Measurements from ENCODE around the gene ADGRF1. TPM values are rescaled to one million over a fixed set of nuclear protein-coding genes. Genes with fewer than 3 reads are reported as not detected.
A peak's percentile ranks its signal among the peaks of the same experiment; 100 is the strongest.
"Not testable (repeated sequence)": the region's sequence is repeated elsewhere in the genome, so short reads cannot be mapped to it uniquely, and the experiment has no call there.

ADGRF1 gene
- polyA plus RNA-seq, 1 donor, result 0.08 TPM

DNA sequence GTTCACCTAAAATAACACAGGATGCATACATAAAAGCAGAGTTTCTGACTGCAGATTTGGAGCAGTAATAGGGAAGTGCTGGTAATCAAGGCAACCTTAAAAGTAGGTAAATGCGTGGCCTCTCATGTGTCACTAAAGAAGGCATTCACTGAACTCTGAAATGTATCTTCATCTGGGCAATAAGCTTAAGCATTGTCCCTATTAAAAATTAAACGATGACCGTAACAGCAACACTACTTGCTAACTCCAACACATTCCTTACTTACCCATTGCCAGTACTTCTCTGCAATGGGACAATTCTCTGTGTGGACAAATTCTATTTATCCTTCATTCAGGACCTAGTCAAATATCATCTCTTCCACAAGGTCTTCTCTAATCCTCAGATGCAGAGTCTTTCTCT is 19.9 kb downstream of the ADGRF1 start:
- no peak for DNase-seq

DNA sequence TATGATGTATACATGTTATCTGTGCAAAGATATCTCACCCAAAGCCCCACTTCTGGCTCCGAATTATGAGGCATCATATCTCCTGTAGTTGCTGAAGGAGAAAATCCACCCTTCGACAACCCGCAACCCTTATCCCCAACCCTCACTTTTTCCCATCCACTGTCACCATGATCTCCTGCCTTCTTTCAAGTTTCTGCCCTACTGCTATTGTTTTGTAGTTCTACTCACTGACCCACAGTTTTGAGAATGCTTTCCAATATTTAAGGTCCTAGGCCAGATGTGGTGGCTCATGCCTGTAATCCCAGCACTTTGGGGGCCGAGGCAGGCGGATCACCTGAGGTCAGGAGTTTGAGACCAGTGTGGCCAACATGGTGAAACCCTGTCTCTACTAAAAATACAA is 22.2 kb downstream of the ADGRF1 start:
- DNase-seq, result no peak

DNA sequence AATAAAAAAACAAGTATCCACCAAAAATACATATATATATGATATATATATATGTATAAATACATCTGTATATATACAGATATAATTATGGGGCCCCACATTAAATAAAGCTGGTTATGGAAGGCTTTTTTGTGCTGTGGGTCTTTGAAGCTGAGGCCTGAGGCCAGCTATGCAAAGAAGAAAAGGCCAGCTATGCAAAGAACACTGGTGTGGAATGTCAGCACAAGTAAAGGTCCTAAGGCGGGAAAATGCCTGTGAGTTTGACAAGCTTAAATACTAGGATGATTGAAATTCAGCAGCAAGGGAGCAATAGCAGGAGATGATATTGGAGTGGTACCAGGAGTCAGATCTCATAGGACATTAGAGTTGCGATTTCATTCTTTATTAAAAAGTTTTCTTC is 25.2 kb downstream of the ADGRF1 start:
- no peak for DNase-seq

DNA sequence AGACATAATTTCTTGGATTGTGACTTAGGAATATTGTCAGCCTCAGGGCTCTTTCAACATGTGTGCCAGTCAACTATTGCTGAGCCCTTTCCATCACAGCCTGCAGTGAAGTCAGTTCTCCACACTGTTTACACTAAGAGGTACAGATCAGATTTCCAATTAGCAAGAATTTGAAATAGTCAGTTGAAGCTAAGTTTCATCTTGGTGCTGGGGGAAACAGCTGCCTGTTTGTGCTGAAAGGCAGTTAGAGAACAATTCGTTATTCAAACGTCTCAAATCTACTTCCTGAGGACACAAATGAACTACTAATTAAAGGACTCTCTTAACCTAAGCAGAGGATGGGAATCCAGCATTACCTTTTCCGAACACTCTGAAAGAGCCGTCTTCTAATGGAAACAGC is 25.9 kb downstream of the ADGRF1 start:
- no peak for DNase-seq

DNA sequence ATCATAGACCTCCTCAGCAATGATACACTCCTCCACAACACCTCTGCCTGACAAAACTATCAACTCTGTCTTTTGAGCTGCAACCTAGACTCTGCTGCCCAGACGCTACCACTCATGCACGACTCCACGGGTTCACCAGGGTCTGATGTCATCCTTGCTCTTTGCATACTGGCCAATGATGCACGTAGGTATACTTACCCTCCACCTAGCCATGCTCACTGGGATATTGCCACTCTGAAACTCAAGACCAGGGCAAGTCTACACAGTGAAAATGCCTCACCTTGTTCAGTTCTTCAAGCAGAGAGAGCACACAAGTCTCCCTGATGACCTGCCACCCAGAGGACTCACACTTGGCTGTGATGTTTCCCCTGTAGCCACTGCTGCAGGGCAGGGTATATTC is 27.7 kb downstream of the ADGRF1 start:
- no peak for DNase-seq

DNA sequence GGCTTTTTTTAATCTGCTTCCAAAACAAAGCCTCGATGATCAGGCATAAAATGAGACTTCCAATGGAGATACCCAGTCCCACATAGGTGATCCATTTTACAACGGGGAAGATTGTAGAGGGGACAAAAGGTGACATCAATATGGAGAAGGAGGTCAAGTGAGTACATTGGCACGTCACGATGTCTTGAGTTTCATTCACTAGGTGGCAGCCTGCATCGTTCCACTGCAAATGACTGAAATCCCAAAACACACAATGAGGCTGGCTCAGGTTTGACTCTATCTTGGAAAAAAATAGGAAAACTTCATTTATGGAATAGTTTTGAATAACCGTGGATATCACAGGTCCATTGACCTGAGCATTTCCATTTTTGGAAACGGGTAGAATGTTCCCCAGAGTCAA is 32.5 kb downstream of the ADGRF1 start:
- DNase-seq, result no peak

DNA sequence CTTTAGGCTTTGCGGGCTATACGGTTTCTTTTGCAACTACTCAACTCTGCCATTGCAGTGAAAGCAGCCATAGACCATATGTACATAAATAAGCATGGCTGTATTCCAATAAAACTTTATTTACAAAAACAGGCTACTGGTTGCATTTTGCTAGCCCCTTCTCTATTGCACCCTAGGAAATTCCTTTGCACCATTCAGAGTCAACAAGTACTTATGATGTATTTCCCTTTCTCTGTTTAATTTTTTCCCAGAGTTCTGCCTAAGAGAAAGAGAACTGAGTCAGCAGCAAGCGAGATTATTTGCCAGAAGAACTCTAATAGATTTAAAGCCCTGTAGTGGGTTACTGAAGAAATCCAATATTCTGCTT is 33.8 kb downstream of the ADGRF1 start:
- DNase-seq, result no peak

DNA sequence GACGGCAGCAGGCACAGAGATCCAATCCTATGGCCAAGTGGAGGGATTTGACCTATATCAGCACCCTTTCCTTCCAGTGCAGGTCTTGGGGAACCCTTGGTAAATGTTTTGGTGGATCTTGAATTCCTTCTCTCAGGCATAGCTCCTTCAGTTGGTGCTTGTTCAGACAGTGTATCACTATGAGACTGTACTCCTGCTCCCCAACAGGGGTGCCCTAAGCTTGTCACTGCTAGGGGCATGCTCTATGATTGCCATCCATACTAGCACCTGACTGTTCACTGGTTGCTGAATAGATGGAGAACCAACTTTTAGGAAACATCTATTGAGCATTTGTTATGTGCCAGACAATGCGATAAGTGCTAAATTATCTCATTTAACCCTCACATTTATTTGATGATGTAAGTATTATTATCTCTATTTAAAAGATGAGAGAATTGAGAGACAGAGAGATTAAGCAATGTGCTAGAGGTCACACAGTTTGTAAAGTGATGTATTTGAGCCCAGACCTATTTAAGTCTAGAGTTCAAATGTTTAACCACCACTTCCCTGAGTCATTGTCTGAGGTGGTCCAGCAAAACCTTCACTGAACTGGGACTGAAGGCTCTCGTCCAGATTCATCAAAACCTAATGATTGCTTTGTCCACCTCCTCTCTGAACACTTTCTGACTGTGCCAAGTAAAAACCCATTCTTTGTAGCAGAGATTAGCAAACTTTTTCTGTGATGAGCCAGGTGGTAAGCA is 34.3 kb downstream of the ADGRF1 start:
- DNase-seq, result no peak

DNA sequence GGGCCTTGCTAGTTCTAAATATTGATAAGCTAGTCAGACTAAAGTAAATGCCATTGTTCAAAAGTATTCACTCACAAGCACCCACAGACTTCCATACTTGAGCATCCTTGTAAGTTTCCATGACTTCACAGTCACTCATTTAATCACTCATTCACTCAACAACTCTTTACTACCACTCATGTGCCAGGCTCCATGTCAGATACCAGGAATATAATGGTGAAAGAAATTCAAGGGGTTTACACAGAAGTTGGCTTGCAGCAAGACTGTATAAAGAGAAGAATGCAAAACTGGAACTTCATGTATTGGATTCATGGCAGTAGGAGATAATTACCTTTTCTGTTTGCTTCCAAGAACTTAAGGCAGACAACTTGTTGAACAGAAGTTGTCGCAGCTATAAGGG is 36.6 kb downstream of the ADGRF1 start:
- DNase-seq, result no peak

DNA sequence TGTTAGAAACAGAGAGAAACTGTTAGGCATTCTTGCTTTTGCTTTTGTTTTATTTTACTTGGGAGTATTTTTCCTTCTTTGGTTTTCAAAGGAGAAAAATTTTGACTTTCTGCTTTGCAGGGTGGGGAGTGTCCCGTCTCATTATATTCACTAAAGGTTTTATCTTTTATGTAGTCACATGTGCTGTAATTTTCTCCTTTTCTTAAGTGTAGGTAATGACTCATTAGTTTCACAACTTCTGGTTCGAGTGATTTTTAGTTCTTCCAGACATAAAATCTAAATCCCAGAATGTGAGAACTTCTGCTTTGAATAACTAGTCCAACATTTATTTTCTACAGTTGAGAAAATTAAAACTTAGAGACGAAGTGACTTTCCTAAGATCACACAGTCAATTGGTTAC is 37.7 kb downstream of the ADGRF1 start:
- DNase-seq, result no peak

DNA sequence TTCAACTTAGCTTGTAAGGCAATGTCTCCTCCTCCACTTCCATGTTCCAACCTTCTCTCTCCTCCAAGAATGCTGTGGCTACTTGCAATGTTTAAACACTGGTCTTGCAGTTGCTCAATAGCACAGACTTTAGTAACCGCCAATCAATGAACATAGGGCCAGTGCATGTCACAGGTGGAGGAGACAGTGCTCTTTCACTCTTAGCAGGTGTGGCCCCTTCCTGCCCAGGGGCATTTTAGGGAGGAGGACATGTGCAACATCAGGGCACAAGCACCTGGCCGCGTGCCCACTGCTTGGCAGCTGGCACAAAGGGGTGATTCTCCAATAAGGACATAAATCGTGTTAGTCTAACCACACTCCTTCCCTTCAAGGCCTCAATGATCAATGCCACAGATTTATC is 41.3 kb downstream of the ADGRF1 start:
- DNase-seq, result no peak

DNA sequence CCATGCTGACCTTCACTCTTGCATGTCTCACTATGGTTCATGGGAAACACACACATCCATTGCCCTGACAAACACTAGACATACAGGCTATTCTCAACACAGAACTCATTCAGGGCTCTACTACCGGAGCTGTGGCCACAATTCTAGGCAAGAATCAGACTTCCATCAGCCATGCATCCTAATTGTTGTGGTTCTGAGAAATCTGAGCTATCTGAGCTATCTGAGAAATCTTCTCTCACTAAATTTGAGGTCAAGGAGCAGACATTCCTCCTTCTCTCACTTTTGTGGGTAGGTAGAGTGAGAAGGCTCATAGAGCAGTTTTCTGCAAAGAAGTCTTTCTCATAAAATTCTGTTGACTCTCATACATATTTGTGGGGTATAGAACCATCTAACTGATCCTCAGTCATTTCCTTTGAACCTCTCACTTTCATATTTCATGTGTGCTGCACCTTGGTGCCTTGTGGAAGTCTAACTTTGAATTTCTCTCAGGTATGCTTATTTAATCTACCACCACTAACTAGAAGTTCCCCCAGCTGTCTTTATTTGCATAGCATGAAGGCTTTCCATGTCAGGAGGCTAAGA is 43.6 kb downstream of the ADGRF1 start:
- DNase-seq, result no peak

DNA sequence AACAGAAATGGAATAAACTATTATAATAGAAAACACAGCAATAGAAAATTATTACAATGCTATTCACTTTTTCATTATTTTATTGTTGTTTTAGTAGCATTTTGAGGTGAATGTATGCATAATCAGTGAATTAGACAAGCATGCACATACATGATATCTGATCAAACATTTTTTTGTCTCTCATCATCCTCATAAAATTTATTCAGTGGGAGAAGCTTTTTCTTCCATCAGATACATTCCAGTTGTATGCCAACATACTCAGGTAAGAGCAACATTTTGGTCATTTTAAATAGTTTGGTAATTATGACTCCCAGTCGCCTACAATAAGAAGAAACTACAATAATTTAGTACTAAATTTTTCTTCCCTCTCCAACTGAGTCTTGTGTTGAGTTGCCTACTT is 44.5 kb downstream of the ADGRF1 start:
- DNase-seq, result no peak

DNA sequence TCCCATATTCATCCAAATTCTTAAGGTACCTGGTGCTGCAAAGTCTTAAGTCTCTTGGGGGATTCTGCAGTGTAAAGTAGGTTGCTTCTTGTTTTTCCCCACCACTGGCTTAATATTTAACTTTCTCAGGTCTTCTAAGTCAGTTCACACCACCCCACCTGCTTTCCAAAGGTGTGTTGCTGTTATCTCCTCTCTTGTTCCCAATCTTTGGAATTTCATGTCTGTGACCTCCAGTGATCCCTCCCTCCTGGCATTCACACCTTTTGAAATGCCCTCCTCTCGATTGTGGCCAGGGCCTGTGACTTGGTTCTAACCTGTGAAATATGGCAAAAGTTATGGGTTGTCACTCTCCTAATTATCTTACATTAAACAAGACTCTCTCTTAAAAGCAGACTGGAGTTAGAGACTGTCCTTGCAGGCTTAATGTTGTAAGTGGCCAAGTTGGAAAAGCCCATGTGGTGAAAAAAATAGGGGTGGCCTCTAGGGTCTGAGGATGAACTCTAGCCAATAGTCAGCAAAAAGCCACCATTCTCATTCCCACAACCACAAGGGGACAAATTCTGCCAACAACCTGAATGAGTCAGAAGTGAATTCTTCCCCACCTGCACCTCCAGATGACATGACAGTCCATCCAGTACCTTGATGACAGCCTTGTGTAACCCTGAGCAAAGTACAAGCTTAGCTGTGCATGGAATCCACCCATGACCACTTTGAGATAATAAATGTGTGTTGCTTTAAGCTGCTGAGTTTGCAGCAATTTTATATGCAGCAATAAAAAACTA is 45.1 kb downstream of the ADGRF1 start:
- no peak for DNase-seq

DNA sequence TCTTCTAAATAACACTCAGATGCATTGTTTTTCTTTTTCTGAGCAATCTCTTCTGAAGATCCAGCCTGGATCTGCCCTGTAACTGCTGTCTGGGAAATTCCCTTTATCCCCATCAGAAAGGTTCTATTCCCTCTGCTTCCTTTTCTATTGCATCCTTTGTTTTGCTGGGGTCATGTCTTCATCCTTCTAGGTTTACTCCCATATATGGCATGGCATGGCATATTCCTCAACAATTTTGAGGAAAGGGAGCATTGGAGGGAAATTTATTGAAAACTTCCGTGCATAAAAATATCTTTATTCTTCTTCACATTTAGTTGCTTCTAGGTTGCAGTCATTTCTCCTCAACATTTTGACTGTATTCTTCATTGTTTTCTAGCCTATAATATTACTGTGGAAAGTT is 47.2 kb downstream of the ADGRF1 start:
- DNase-seq, result no peak

DNA sequence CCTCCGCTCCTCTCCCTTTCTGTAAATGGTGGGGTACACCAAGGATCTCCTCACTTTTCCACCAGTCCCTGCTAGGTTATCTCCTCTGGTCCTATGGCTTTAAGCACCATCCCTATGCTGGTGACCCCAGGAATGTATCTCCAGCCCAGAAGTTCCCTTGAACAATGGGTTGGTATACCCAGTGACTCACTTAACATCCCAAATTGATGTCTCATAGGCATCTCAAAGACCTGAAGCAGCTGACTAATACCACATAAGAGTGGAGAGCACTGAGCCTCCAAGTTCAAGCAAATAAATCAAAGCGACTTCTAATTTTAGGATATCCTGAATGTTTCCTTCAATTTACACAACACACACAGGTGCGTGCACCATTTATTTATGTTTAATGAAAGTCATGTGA is 48.3 kb downstream of the ADGRF1 start:
- DNase-seq, result no peak

DNA sequence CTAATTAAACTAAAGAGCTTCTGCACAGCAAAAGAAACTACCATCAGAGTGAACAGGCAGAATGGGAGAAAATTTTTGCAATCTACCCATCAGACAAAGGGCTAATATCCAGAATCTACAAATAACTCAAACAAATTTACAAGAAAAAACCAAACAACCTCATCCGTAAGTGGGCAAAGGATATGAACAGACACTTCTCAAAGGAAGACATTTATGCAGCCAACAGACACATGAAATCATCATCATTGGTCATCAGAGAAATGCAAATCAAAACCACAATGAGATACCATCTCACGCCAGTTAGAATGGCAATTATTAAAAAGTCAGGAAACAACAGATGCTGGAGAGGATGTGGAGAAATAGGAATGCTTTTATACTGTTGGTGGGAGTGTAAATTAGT is 49.7 kb downstream of the ADGRF1 start:
- DNase-seq, result not testable (repeated sequence)

DNA sequence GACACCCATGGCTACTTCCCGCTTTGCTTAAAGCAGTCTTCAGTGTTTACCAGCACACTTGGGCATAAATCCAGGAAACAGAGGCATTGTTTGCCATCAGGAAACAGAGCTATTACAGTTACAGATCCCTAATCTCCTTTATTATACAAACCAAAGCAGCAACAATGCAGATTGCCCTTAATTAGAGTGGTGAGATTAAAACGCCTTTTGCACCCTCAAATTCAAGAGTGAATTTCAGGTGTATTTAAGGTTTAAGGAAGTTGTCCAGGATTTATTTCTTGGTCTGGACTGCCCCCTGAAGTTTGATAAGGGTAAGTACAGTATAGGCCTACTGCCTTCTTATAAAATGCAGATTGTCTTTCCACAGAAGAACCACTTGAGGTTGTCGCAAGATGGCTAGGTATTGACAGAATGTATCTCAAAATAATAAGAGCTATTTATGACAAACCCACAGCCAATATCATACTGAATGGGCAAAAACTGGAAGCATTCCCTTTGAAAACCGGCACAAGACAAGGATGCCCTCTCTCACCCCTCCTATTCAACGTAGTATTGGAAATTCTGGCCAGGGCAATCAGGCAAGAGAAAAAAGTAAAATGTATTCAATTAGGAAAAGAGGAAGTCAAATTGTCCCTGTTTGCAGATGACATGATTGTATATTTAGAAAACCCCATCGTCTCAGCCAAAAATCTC is 51.2 kb downstream of the ADGRF1 start:
- peak; percentile 42 for DNase-seq

DNA sequence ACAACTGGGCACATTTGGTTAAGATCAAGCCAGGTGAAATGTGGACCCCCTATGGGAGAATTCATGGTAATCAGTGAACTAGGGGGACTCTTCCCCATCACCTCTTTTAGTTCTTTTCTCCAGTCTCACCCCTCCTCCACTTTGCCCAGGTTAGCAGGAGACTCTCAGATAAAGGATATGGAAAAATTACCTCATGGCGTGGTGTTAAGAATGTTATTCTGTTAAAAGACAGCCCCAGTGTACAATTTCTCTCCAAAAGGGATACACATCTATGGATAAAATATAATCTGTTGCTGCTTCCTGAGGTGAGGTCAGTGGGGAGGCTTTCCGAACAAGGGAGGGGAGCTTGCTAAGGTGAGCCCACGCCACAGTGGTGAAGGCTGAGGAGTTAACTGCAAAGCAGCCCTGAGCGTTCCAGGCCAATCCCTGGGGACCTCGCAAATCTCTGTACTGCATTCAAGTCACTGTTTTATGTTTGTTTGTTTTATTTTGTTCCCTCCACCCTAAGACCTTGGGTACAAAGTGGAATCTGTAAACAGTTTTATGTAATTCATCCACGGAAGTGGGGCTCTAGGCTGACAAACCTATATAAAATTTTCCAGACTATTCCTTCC is 52.0 kb downstream of the ADGRF1 start:
- DNase-seq, result no peak

DNA sequence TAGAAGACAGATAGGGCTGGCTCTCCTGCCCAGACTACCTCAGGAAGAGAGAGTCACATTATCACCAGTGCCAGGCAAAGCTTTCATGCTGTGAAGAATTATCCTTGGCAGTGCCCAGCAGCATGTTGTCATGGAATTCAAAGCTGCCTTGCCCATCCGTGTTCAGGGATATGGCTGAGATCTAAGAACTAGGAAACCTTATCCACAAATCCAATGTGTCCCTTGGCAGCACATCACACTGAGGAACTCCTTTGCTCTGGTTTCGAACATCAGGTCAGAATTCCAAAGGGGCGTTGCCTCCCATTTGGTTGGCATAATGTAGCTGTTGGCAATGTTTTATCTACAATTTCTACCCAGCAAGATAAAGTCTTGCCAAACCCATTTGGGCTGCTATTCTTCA is 52.7 kb downstream of the ADGRF1 start:
- no peak for DNase-seq

DNA sequence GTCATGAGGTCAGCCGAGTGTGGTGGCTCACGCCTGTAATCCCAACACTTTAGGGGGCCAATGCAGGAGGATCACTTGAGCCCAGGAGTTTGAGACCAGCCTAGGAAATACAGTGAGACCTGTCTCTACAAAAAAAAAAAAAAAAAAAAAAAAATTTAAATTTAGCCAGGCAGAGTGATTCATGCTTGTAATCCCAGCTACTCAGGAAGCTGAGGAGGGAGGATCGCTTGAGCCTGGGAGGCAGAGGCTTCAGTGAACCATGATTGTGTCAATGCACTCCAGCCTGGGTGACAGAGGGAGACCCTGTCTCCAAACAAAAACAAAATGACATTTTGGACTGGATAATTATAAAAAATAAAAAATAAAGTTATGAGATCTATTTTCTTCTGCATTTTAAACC is 56.2 kb downstream of the ADGRF1 start:
- DNase-seq, result no peak

DNA sequence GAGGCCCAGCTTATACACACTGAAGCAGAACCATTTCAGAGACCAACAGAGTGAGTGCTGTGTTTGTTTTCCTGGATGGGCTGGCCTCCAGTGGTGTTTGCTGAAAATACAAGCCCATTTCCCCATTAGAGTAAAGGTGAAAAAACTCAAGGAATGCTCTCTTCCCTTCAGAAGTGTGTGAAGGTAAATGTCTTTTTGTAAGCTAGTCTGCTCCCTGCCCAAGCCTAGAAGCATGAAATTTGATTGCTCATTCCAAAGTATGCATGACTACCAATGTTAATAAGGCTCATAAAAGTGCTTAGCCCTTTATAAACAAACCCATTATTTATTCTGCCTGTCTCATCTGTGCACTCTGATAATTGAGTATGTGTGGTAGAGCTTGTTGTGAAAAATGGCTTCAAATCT is 59.1 kb downstream of the ADGRF1 start:
- no peak for DNase-seq

DNA sequence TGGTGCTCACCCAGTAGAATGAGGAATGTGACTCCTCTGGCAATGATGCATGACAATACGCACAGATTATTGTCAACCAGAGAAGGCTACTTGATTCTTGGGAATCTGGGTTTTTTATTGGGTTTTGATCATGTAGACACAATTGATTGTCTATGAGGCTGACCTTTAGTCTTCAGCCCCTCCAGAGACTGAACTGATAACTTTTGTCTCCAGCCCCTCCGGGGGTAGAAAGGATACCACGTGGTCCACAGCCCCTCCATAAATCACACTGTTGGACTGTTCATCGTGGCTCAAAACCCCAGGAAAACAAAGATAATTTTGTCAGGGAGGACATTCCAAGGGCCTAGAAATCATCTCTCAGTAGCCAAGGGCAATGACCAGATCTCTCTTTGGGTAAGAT is 62.9 kb downstream of the ADGRF1 start:
- no peak for DNase-seq
